ENCODE results near the gene PLET1. TPM values are rescaled to one million over a fixed set of nuclear protein-coding genes. Genes with fewer than 3 reads are reported as not detected.

PLET1 gene
- total RNA-seq, 1 donor from 2014 or later: not detected

DNA sequence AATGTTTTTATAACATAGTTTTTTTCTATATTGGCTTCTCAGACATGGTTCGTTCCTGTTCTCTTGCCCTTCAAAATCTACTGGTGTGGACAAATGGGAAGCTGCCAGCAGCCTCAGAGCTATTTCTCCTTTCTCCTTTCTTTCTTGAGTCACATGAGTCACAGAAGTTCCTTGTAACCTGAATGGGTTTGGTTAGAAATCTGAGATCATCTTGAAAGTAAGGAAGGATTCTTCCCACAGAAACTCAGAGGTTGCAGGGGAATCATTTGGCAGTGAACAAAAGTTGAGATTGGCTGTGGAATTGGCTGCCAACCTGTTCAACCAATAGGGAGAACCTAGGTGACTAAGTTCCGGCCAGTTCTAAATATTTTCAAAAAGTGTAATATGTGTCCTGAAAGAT, 12.5 kb downstream of the PLET1 start:
- intact Hi-C loops (cut with micrococcal nuclease): no loop called here

DNA sequence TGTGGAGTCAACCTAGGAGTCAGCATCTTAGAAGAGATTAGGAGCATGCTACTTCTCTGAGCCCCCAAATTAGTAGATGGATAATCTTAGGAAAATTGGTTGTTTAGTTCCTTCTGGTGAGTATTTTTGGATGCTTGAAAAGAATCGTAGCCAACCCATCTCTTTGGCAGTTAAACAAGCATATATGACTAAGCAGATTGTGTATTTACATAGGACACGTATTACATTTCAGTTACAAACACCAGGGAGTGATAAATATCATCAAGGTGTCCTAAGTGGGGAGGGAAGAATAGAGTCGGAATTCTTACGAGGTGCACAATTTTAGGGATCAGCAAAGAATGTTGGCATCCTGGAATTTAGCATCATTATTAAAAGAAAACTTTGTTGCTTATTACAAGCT, 13.5 kb downstream of the PLET1 start:
- intact Hi-C loops (cut with micrococcal nuclease): no loop called here

DNA sequence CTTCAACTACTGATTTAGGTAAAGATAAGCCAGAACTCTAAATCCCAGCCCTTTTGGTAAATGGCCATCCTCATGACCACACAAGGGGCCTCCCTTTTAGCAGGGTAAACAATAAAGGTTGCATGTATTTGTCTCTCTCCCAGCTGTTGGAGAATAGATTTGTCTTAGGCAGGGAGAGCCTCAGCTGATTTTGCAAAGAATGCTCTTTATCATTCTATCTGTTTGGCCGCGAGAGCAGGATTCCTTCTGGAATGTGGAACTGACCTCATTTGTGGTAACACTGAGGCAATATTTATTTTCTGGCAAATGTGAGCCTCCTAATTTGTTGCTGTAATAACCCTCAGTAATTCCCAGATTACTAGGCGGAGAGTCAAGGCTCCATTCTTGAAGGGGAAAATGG, 19.2 kb downstream of the PLET1 start:
- intact Hi-C loops (cut with micrococcal nuclease): no loop called here

DNA sequence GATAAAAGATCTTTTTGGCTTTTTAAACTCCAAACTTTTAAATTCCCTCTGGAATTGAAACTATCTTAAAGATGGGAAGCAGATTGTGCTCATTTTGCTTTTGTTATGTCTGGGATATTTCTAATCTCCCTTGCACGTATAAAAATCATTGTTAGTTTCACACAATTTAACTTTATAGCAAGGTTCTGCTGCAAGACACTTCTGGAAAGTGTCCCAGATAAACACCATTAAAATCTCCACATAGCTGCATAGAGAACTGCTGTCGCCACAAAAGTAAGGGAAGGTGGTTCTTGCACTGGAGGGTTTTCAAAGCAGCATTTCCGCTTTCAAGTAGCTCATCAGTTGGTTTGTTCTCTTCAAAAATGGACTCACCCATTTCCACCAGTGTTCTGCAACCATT, 22.6 kb downstream of the PLET1 start:
- intact Hi-C loops (cut with micrococcal nuclease): no loop called here

DNA sequence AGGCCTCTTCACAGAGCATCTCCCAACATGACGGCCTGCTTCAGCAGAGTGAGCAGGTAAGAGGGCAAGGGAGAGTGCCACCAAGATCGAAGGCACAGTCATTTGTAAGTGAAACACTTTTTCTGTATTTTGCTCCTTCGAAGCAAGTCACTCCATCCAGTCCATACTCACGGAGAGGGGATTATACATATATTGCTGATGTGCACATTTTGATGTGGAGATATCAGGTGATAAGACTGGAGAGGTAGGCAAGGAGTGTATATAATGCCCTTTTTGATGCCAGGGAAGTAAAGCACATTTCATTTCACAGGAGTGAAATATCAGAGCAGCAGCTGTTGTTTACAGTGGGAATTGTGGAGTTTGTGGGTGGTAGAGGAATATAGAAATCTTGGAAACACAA, 23.2 kb downstream of the PLET1 start:
- intact Hi-C loops (cut with micrococcal nuclease): no loop called here

DNA sequence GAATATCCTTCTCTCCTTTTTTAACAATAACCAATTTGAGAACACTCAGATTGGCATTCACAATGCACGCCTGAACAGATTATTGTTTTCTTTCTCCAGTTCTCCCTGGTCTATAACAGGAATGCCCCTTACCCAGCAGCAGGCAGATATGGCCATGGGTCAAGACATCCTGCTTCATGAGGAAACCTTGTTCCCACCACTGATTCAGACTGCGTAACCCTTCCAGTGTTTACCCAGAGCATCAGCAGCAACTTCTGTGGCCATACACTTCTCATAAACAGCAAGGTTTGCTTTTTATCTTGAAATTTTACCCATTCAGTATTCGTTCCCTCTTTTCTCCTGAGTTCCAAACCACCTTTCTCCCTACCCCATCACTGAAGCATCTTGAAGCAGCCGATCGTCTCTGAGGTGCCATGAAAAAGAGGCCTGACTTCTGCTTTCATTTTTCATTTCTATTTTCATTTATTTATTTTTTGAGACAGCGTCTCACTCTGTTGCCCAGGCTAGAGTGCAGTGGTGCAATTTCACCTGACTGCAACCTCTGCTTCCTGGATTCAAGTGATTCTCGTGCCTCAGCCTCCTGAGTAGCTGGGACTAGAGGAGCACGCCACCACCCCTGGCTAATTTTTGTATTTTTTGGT, 24.8 kb downstream of the PLET1 start:
- intact Hi-C loops (cut with micrococcal nuclease): no loop called here

DNA sequence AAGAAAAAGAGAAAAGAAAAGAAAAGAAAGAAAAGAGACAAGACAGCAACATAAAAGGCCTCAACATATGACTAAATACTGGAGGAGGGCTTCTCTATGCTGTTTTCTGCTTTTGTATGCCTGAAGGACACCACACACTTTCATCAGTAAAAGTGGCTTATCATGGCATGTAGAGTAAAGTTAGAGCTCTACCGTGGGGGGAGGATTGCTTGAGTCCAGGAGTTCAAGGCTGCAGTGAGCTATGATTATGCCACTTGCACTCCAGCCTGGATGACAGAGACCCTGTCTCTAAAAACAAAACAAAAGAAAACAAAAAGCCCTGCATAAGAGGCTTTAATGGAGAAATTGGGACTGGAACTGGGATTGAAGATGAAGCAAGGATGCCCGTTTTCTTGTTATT, 28.7 kb downstream of the PLET1 start:
- intact Hi-C loops (cut with micrococcal nuclease): no loop called here

DNA sequence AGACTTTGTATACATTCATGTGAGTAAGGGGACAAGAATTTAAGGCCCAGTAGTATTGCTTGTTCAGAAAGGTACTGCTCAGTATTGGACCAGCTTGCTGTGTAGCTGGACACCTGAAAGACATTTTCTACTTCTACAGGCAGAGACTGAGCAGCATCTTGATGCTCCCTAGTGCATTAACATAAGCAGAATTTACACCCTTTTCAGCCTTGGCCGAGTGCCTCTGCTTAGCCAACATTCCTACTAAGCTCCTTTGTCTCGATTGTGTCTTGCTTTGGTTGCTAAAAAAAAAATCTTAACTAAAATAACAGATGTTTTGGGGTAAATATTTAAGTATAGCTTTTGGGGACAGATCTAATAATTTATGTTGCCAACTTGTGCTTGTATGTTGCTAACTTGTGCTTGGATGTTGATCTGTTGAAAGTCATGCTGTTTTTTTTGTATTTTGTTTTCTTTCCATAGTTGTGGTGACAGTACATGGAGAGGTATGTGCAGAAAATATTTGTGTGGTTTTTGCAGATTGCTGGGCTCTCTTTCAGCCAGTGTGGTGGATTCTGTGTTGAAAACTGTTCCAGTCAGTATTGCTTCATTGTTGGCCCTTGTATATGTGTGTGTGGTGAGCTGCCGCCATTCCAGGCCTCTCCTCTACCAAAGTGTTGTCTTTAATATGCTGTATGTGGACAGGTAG, 30.8 kb downstream of the PLET1 start:
- intact Hi-C loops (cut with micrococcal nuclease): loop anchor here (5.0 to 10.0 kb wide), 2 partner anchors 628 to 1645 kb away; partner anchors contain the start of genes SIK2 and USP28

DNA sequence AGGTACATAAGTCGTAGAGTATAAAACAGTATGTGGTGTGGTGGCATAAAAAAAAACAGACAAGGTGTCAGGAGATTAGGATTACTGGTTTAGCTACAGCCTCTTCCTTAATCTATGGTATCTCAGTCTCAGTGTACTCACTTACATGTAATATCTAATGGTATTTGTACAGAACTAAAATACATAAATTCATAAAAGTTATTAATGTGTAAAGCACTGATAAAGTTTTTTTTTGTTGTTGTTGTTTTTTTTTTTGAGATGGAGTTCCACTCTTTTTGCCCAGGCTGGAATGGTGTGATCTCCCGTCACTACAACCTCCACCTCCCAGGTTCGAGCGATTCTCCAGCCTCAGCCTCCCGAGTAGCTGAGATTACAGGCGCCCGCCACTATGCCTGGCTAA, 31.5 kb downstream of the PLET1 start:
- intact Hi-C loops (cut with micrococcal nuclease): loop anchor here (5.0 to 10.0 kb wide), 2 partner anchors 627 to 1646 kb away; partner anchors contain the start of genes SIK2 and USP28

DNA sequence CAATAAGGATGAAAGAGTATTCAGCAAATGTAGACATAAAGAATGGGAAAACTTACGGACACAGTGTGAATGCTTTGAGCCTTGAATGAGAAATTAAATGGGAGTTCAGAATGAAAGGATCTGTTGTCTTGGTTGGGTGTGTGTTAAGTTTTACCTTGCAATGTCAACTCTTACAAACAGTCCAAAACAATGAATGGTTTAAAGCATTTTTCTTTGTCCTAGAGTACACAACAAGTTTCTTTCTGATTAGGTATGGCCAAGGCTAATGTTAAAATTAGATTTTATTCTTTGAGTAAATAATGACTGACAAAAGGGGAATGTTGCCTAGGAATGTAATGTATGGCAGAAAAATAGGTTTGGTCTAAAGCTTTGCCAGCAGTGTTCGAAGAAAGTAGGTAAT, 32.0 kb downstream of the PLET1 start:
- intact Hi-C loops (cut with micrococcal nuclease): loop anchor here (5.0 to 10.0 kb wide), 2 partner anchors 626 to 1646 kb away; partner anchors contain the start of genes SIK2 and USP28

DNA sequence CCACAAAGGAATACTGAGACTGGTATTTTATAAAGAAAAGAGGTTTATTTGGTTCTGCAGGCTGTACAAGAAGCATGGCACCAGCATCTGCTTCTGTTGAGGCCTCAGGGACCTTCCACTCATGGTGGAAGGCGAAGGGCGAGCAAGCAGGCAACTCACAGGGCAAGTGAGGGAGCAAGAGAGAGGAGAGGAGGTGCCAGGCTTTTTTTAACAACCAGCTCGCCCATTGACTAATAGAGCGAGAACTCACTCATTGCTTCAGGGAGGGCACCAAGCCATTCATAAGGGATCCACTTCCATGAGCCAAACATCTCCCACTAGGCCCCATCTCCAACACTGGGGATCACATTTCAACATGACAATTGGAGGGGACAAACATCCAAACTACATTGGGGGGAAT, 33.2 kb downstream of the PLET1 start:
- intact Hi-C loops (cut with micrococcal nuclease): loop anchor here (1.0 to 10.0 kb wide), 5 partner anchors 8 to 1647 kb away; partner anchors contain the start of genes CFAP68, FDXACB1, SIK2 and USP28

DNA sequence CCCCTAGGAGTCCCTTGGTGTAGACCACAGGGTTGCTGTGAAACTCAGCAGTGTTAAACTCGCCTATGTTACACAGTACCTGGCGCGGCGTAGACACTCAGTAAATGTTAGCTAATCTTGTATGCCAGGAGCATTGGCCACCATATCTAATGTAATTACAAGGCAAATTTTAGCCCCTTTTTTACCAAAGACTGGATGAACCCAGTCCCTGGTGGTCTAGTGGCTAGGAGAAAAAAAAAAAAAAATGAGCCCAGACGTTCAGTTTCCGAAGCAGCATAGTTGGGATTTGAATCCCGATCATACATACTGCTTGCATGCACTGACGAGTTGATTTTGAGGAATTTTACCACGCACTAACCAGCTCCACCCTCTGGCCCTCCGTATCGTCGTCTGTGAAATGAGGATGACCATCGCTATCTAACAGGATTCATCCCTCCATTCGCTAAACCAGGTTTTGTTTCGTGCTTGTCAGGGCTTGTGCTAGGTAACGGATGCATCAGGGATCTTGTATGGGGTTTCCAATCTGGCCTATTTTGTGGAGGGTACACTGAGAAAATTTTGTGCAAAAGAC, 33.7 kb downstream of the PLET1 start:
- intact Hi-C loops (cut with micrococcal nuclease): loop anchor here (1.0 to 10.0 kb wide), 13 partner anchors 8 to 1648 kb away; partner anchors contain the start of genes ALG9, CFAP68, FDXACB1 and NKAPD1

DNA sequence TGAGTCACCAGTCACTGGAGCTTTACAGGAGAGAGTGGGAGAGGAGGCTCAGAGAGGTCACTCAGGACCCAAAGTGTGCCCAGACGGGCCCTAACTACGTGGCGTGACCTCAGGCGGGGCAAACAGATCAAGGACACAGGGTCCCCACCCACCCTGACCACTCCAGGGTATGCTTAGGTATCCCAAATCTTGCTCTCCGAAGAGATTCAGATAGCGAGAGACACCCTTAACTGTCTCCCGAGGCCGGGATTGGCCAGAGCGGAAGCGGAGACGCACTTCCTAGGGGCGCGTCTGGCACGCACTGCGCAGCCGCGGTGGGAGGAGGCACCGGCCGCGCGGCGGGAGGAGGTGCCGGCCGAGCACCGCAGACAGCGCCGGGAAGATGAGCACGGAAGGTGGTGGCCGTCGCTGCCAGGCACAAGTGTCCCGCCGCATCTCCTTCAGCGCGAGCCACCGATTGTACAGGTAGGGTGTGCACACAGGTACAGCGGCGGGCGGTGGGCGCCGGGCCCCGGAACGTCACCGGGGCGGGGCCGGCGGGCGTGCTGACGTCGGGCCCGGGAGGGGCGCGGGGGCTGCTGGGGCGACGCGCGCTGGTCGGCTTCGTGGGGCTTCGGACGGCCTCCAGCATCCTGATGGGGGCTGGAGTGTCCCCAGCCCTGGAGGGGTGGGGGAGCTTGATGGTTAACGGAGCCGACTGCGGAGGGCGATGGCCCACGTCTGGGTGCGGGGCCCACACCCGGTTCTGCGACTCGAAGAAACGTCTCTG, 34.4 kb downstream of the PLET1 start, which contains the start of gene PTS:
Gene PTS, plus strand, starts transcription at position 367 of the 769 bp plus-strand sequence. Its CDS starts 16 bp downstream, at position 383.
- intact Hi-C loops (cut with micrococcal nuclease): loop anchor here (1.0 to 10.0 kb wide), 12 partner anchors 54 to 1649 kb away; partner anchors contain the start of genes ALG9, CFAP68, FDXACB1 and NKAPD1

DNA sequence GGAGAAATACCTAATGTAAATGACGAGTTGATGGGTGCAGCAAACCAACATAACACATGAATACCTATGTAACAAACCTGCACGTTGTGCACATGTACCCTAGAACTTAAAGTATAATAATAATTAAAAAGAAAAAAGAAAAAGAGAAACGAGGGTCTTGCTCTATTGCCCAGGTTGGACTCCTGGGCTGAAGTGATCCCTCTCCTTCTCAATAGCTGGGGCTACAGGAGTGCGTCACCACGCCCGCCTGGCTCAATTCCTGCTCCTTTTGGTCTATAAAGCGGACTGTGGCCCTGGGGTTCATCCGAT, 35.0 kb downstream of the PLET1 start:
- intact Hi-C loops (cut with micrococcal nuclease): loop anchor here (1.0 to 10.0 kb wide), 12 partner anchors 55 to 1649 kb away; partner anchors contain the start of genes ALG9, CFAP68, FDXACB1 and NKAPD1

DNA sequence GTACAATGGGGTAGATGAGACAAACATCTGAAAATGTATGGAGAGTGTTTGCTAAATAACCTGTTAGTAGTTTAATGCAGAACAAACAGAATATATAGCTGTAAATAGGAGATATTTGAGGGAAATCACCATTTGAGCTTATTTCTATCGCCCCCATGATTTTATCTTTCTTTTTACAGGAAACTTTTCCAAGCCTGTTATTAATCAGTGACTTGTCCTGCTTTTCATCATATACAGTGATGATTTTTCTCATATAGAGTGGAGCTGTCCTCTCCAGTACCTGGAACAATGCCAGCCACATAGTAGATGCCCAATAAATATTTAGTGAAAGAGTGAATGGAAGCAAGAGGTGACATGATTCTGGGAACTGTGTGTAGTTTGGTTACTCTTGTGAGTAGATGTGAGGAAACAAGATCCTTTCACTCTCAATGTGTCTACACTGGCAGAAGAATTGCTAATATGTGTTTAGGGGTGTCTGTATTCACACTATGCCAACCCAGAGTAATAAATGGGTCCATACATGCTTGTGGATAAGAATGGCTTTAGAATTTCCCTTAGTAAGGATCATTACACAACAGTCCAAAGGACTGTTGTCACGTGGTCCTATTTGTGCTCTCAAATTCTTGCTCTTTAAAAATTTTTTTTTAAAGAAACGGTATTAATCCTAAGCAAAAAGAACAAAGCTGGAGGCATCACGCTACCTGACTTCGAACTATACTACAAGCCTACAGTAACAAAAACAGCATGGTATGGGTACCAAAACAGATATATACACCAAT, 36.7 kb downstream of the PLET1 start:
- intact Hi-C loops (cut with micrococcal nuclease): loop anchor here (10.0 kb wide), 1 partner anchor 1651 kb away; the partner anchor contains the start of gene USP28

DNA sequence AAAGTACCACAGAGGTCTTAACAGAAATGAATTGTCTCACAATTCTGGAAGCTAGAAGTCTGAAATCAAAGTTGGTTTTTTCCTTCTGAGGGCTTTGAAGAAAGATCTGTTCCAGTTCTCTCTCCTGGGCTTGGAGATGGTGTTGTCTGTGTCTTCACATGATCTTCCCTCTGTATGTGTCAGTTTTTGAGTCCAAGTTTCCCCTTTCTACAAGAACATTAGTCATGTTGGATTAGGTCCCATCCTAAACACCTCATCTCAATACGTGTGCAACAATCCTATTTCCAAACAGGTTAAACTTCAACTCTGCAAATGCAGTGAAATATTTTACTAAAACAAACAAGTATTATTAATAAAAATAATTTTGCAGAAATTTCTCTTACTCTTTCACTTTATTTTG, 37.5 kb downstream of the PLET1 start:
- intact Hi-C loops (cut with micrococcal nuclease): loop anchor here (10.0 kb wide), 1 partner anchor 1652 kb away; the partner anchor contains the start of gene USP28

DNA sequence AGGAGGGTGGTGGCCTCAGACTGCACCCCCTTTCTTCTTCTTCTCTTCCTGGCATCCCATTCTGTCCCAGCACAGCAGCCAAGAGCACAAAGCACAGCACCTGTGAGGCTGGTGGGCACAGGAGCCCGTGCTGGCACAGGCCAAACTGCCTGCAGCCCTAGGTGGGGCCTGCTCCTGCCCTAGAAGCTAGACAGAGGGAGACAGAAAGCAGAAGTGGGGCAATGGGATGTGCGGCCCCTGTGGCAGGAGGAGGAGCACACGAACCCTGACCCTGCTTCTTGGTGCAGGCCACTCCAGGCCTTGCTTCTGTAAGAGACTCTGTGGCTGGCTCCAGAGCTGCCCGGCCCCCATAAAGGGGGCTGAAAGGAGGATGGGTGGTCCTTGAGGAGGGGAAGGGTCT, 38.4 kb downstream of the PLET1 start:
- intact Hi-C loops (cut with micrococcal nuclease): loop anchor here (10.0 kb wide), 1 partner anchor 1652 kb away; the partner anchor contains the start of gene USP28

DNA sequence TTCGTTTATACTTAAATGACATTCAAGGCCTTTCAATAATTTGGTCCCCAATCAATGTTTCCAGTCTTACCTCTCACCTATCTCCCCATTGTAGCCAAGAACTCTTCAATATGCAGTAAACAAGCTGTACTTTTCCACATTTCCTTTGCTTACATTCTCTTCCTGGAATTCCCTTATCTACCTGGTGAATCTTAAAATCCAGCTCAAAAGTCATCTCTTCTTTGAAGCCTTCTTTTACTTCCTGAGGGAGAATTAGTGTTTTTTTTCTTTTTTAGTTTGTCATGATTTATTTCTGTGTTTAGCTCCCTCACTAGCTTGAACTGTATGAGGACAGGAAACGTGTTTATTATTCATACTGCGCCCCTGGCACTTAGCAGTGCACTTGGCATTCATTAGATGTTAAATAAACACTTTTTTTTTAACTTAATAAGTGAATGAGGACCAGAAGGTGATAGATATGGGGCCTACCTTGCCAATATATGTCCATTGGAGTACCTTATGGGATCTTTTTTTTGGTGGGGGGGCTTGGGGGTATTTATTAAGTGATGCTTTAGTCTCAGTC, 39.3 kb downstream of the PLET1 start:
- intact Hi-C loops (cut with micrococcal nuclease): loop anchor here (10.0 kb wide), 1 partner anchor 1653 kb away; the partner anchor contains the start of gene USP28

DNA sequence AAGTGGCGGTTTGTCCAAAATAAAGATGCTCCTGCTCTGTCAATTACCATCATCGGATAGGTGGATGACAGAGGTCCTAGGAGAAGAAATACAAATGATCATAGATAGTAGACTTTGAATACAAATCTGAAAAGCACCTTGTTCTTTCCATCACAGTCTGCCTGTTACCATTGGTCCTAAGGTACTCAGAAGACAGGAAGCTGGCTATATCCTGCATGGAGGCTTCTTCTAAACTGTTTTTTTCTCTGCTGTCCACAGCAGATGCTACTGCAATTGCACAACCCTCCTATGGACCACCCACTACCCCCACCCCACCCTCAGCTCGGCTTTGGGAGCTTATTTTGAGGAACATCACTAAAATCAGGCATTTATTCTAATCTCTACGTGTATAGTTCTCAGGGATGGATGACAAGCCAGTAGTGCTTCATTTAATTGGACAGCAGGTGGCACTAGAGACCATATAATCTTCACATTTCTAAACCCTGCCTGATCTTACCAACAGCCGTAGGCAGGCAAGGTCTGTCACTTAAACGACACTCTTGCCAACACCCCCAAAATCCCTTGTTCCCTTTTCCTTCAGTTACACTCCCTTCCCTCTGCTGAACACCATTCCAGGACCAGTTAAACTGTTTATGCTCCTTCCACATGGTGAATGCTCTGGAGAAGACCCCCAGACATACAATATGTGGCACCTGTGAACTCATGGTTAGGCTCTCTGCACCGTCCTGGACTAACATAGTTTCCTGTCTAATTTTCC, 41.0 kb downstream of the PLET1 start:
- intact Hi-C loops (cut with micrococcal nuclease): loop anchor here (1.0 to 10.0 kb wide), 13 partner anchors 8 to 1655 kb away; partner anchors contain the start of genes USP28 and ZW10

Data from T-helper 1 cell treated with Interleukin-12 subunit alpha and Interleukin-12 subunit beta and Interleukin-4 antibody, amounts not matched to agents 30 ng/mL and 1 ng/mL, for 36 hours (primary cell).